Liver (tissue), 9 donors: ENCODE measurements around the gene CSNK1E. TPM values are rescaled to one million over a fixed set of nuclear protein-coding genes. Genes with fewer than 3 reads are reported as not detected.

Source experiments
- DNase-seq: peaks from one replicate; pipeline ENCODE4 v3.0.0-alpha.2; 2017; ENCODE audit warnings: low spot score
- H3K27ac ChIP-seq, 2 donors: one replicate each; pipeline ENCODE4 v1.7.0; 2013; ENCODE audit warnings: inconsistent platforms in 2 of 2, low read length in 2 of 2, control low read depth in 1 of 2, low read depth in 1 of 2, mild to moderate bottlenecking in 1 of 2
- H3K27me3 ChIP-seq, 4 donors: one replicate each; pipeline versions ENCODE4 v1.6.1 to v1.7.0; 2013; ENCODE audit warnings: low read length in 3 of 4, inconsistent platforms in 1 of 4, mild to moderate bottlenecking in 1 of 4, moderate library complexity in 1 of 4; ENCODE audit not compliant: control insufficient read depth in 4 of 4, insufficient read depth in 4 of 4
- H3K36me3 ChIP-seq, 4 donors: one replicate each; pipeline versions ENCODE4 v1.6.1 to v1.7.0; 2013; ENCODE audit warnings: low read length in 3 of 4, mild to moderate bottlenecking in 3 of 4, low read depth in 1 of 4, moderate library complexity in 1 of 4; ENCODE audit not compliant: control insufficient read depth in 4 of 4, insufficient read depth in 3 of 4
- H3K4me1 ChIP-seq, 4 donors: one replicate each; pipeline versions ENCODE4 v1.6.1 to v1.7.0; 2013; ENCODE audit warnings: low read length in 3 of 4, mild to moderate bottlenecking in 3 of 4, moderate library complexity in 1 of 4; ENCODE audit not compliant: control insufficient read depth in 4 of 4, insufficient read depth in 4 of 4
- H3K4me3 ChIP-seq, 3 donors: one replicate each; pipeline versions ENCODE4 v1.6.1 to v1.7.0; 2013; ENCODE audit warnings: low read length in 3 of 3, control low read depth in 1 of 3, low read depth in 1 of 3, mild to moderate bottlenecking in 1 of 3
- H3K9ac ChIP-seq, 2 donors: one replicate each; pipeline ENCODE4 v1.7.0; 2013; ENCODE audit warnings: low read length in 2 of 2, mild to moderate bottlenecking in 2 of 2, moderate library complexity in 2 of 2, control low read depth in 1 of 2, low read depth in 1 of 2
- H3K9me3 ChIP-seq, 4 donors: one replicate each; pipeline versions ENCODE4 v1.6.1 to v1.7.0; 2013; ENCODE audit warnings: low read length in 3 of 4; ENCODE audit not compliant: control insufficient read depth in 4 of 4
- CTCF ChIP-seq: fragments of 150-350 bp; IDR thresholded peaks from 2 replicates; pipeline ENCODE4 v1.5.1; 2017; ENCODE audit warnings: improper control_type of control experiment, low read depth, low read length; ENCODE audit not compliant: missing input control
- EGR1 ChIP-seq, 2 donors: IDR thresholded peaks; 2 replicates each; pipeline ENCODE4 v1.6.1; 2016 to 2018; ENCODE audit warnings: antibody characterized with exemption in 2 of 2, low read depth in 2 of 2
- GABPA ChIP-seq, 2 donors: IDR thresholded peaks in 1 of 2; conservative IDR thresholded peaks in 1 of 2; 2 replicates each; pipeline ENCODE4 v1.6.1; 2016; ENCODE audit warnings: antibody characterized with exemption in 2 of 2, mild to moderate bottlenecking in 1 of 2, moderate library complexity in 1 of 2
- HNF4A ChIP-seq, 2 donors: conservative IDR thresholded peaks; 2 replicates each; pipeline ENCODE4 v1.6.1; 2016; ENCODE audit warnings: antibody characterized with exemption in 2 of 2, mild to moderate bottlenecking in 2 of 2
- HNF4G ChIP-seq: IDR thresholded peaks from 2 replicates; pipeline ENCODE4 v1.6.1; 2016; ENCODE audit warnings: antibody characterized with exemption
- JUND ChIP-seq, 2 donors: IDR thresholded peaks; 2 replicates each; pipeline ENCODE4 v1.6.1; 2016; ENCODE audit warnings: antibody characterized with exemption in 2 of 2
- MAX ChIP-seq: IDR thresholded peaks from 2 replicates; pipeline ENCODE4 v1.6.1; 2016; ENCODE audit warnings: antibody characterized with exemption
- NR2F2 ChIP-seq: IDR thresholded peaks from 2 replicates; pipeline ENCODE4 v1.6.1; 2016; ENCODE audit warnings: antibody characterized with exemption
- RAD21 ChIP-seq, 2 donors: IDR thresholded peaks; 2 replicates each; pipeline ENCODE4 v1.6.1; 2016; ENCODE audit warnings: antibody characterized with exemption in 2 of 2, mild to moderate bottlenecking in 2 of 2
- RXRA ChIP-seq, 2 donors: IDR thresholded peaks; 2 replicates each; pipeline ENCODE4 v1.6.1; 2017 to 2018; ENCODE audit warnings: antibody characterized with exemption in 2 of 2, mild to moderate bottlenecking in 1 of 2
- SP1 ChIP-seq: IDR thresholded peaks from 2 replicates; pipeline ENCODE4 v1.6.1; 2018; ENCODE audit warnings: antibody characterized with exemption, mild to moderate bottlenecking
- TAF1 ChIP-seq: conservative IDR thresholded peaks from 2 replicates; pipeline ENCODE4 v1.6.1; 2016; ENCODE audit warnings: antibody characterized with exemption, mild to moderate bottlenecking
- YY1 ChIP-seq: IDR thresholded peaks from 2 replicates; pipeline ENCODE4 v1.6.1; 2016; ENCODE audit warnings: antibody characterized with exemption, mild to moderate bottlenecking
- WGBS: extraction: QIAGEN DNeasy Blood & Tissue Kit; methylation state at CpG from one replicate; pipeline ENCODE4 v1.1.7; 2013; 5-methylcytosine and 5-hydroxymethylcytosine counted together
- polyA plus RNA-seq, 2 donors: library from polyadenylated mRNA; stranded (reverse) in 1 of 2; unstranded in 1 of 2; fragments of 200-250 nt in 1 of 2; fragments of >200 nt in 1 of 2; fragmentation: Nextera tagmentation in 1 of 2; extraction: Ambion mirVana in 1 of 2; gene quantifications; one replicate each; pipeline versions ENCODE4 v1.2.1 to v1.2.3, GENCODE V29; 2013 to 2015
- total RNA-seq, 2 donors: library from RNA; depleted of rRNA; stranded (reverse); fragments of >200 nt; gene quantifications; one replicate each; pipeline ENCODE4 v1.2.3, GENCODE V29; 2014
- TF ChIP-seq, protein P1 (sequence below): IDR thresholded peaks from 2 replicates; pipeline ENCODE4 v1.6.1; 2016; ENCODE audit warnings: antibody characterized with exemption
- TF ChIP-seq, protein P2 (sequence below): IDR thresholded peaks from 2 replicates; pipeline ENCODE4 v1.6.1; 2016; ENCODE audit warnings: antibody characterized with exemption, mild to moderate bottlenecking
- TF ChIP-seq, protein P3 (sequence below): IDR thresholded peaks from 2 replicates; pipeline ENCODE4 v1.6.1; 2016; ENCODE audit warnings: antibody characterized with exemption
- donor health status: healthy.
- donor health status: healthy.
- donor health status: healthy.
- donor health status: healthy.
- donor health status: healthy.

The CSNK1E gene
- total and polyA plus RNA-seq, 4 donors: 8.4 to 27.4 (median 13.7) TPM

- no peaks in the 10 kb centered on the region for H3K27me3 ChIP-seq
- no peak overlapping the region for H3K9ac ChIP-seq
- H3K36me3 ChIP-seq: no peaks in the 10 kb centered on the region
- H3K4me1 ChIP-seq: peaks cover 0 to 2% (median under 1%) of the 10 kb centered on the region in 4 donors
- no peak overlapping the region for H3K27ac ChIP-seq
- no peak for TF ChIP-seq NR2F2
- TF ChIP-seq TAF1: no peak
- TF ChIP-seq JUND (IDR thresholded peaks at IDR 0.05): no peak
- TF ChIP-seq CTCF: no peak
- no peak for TF ChIP-seq HNF4A (conservative IDR thresholded peaks at IDR 0.05)
- no peak for TF ChIP-seq RAD21 (IDR thresholded peaks at IDR 0.05)
- no peak for TF ChIP-seq RXRA (IDR thresholded peaks at IDR 0.05)
- no peak for TF ChIP-seq EGR1 (IDR thresholded peaks at IDR 0.05; ENCODE audit: low read depth in 2 of 2)
- TF ChIP-seq YY1: no peak
- TF ChIP-seq, protein P1, sequence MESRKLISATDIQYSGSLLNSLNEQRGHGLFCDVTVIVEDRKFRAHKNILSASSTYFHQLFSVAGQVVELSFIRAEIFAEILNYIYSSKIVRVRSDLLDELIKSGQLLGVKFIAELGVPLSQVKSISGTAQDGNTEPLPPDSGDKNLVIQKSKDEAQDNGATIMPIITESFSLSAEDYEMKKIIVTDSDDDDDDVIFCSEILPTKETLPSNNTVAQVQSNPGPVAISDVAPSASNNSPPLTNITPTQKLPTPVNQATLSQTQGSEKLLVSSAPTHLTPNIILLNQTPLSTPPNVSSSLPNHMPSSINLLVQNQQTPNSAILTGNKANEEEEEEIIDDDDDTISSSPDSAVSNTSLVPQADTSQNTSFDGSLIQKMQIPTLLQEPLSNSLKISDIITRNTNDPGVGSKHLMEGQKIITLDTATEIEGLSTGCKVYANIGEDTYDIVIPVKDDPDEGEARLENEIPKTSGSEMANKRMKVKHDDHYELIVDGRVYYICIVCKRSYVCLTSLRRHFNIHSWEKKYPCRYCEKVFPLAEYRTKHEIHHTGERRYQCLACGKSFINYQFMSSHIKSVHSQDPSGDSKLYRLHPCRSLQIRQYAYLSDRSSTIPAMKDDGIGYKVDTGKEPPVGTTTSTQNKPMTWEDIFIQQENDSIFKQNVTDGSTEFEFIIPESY: no peak
- TF ChIP-seq SP1: no peak
- TF ChIP-seq HNF4G: no peak
- TF ChIP-seq MAX: no peak
- TF ChIP-seq, protein P2, sequence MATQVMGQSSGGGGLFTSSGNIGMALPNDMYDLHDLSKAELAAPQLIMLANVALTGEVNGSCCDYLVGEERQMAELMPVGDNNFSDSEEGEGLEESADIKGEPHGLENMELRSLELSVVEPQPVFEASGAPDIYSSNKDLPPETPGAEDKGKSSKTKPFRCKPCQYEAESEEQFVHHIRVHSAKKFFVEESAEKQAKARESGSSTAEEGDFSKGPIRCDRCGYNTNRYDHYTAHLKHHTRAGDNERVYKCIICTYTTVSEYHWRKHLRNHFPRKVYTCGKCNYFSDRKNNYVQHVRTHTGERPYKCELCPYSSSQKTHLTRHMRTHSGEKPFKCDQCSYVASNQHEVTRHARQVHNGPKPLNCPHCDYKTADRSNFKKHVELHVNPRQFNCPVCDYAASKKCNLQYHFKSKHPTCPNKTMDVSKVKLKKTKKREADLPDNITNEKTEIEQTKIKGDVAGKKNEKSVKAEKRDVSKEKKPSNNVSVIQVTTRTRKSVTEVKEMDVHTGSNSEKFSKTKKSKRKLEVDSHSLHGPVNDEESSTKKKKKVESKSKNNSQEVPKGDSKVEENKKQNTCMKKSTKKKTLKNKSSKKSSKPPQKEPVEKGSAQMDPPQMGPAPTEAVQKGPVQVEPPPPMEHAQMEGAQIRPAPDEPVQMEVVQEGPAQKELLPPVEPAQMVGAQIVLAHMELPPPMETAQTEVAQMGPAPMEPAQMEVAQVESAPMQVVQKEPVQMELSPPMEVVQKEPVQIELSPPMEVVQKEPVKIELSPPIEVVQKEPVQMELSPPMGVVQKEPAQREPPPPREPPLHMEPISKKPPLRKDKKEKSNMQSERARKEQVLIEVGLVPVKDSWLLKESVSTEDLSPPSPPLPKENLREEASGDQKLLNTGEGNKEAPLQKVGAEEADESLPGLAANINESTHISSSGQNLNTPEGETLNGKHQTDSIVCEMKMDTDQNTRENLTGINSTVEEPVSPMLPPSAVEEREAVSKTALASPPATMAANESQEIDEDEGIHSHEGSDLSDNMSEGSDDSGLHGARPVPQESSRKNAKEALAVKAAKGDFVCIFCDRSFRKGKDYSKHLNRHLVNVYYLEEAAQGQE: no peak
- TF ChIP-seq, protein P3, sequence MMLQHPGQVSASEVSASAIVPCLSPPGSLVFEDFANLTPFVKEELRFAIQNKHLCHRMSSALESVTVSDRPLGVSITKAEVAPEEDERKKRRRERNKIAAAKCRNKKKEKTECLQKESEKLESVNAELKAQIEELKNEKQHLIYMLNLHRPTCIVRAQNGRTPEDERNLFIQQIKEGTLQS: no peak
- TF ChIP-seq GABPA (IDR thresholded peaks at IDR 0.05 in 1 of 2, conservative IDR thresholded peaks at IDR 0.05 in 1 of 2): no peak
- no peak for DNase-seq
- H3K4me3 ChIP-seq: no peak overlapping the region
- 70% methylated on average over 14 of the region's 14 CpGs for WGBS
- H3K9me3 ChIP-seq: no peaks in the 10 kb centered on the region
Observed at GRCh38 chr22:38347944-38348750, 30.9 kb upstream of the CSNK1E start.
